Diencephalon (tissue), 1 donor: Measurements from ENCODE around the gene CLDN4. TPM values are rescaled to one million over a fixed set of nuclear protein-coding genes. Genes with fewer than 3 reads are reported as not detected.

ENCODE experiments used
- total RNA-seq: library from RNA; depleted of rRNA; stranded (reverse); fragments of >200 nt; gene quantifications from one replicate; pipeline ENCODE4 v1.2.3, GENCODE V29; 2014

The CLDN4 gene
- total RNA-seq, result 0.69 TPM

GRCh38 chr7:73830681-73831583 is at the start of gene CLDN4:
TSS of gene CLDN4 (plus strand) at chr7:73830996. CDS start at chr7:73831202, 206 bp downstream.

GRCh38 chr7:73842067-73842976 is 11.5 kb downstream of the CLDN4 start, which contains the start of gene METTL27:
TSS of gene METTL27 (minus strand) at chr7:73842516. CDS start at chr7:73842140, 376 bp downstream.

DNA sequence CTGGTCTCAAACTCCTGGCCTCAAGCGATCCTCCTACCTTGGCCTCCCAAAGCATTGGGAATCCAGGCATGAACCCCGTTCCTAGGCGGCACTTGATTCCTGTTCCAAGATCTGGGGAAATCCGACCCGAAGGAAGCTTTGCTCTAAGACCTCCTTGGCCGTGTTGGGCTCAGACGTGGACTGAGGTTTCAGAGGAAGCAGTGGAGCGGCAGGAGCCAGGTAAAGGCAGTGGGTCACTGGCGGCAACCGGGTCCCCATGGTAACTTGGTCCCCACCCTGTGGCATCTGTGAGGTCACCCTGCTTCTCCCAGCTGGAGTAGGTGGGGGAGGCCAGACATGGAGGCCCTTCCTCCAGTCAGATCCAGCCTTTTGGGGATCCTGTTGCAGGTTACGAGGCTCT is 30.1 kb downstream of the CLDN4 start, which contains the start of gene TMEM270:
Gene TMEM270 (plus strand): TSS at position 301 of the 400 bp plus-strand sequence. CDS start 36 bp downstream, at position 337.

Other genes starting within 250 kb of the CLDN4 start
- 0.69 TPM for gene MLXIPL, start 206.5 kb upstream of the CLDN4 start, total RNA-seq
- 24.0 TPM for gene VPS37D, start 163.2 kb upstream of the CLDN4 start, total RNA-seq
- 3.5 TPM for gene DNAJC30, start 147.5 kb upstream of the CLDN4 start, total RNA-seq
- 36.7 TPM for gene BUD23, start 147.4 kb upstream of the CLDN4 start, total RNA-seq
- gene STX1A, start 111.3 kb upstream of the CLDN4 start, total RNA-seq, result 68.0 TPM
- gene ABHD11, start 92.2 kb upstream of the CLDN4 start, total RNA-seq, result 11.5 TPM
- 0.69 TPM for gene CLDN3, start 60.7 kb upstream of the CLDN4 start, total RNA-seq
- gene METTL27, start 11.5 kb downstream of the CLDN4 start, total RNA-seq, result 0.46 TPM
- not detected for gene TMEM270, start 30.2 kb downstream of the CLDN4 start, total RNA-seq
- gene ELN, start 197.2 kb downstream of the CLDN4 start, total RNA-seq, result 33.2 TPM